ENCODE measurements around the gene SEM1. TPM values are rescaled to one million over a fixed set of nuclear protein-coding genes. Genes with fewer than 3 reads are reported as not detected.
"Not testable (repeated sequence)": the region's sequence is repeated elsewhere in the genome, so short reads cannot be mapped to it uniquely, and the experiment has no call there.

The SEM1 gene
- total RNA-seq, 1 donor from 2014 or later: 40.4 TPM

- no peak for DNase-seq (ENCODE audit: low spot score)
These were observed 44.9 kb downstream of the SEM1 start for GRCh38 chr7:96664793-96665192.

DNA sequence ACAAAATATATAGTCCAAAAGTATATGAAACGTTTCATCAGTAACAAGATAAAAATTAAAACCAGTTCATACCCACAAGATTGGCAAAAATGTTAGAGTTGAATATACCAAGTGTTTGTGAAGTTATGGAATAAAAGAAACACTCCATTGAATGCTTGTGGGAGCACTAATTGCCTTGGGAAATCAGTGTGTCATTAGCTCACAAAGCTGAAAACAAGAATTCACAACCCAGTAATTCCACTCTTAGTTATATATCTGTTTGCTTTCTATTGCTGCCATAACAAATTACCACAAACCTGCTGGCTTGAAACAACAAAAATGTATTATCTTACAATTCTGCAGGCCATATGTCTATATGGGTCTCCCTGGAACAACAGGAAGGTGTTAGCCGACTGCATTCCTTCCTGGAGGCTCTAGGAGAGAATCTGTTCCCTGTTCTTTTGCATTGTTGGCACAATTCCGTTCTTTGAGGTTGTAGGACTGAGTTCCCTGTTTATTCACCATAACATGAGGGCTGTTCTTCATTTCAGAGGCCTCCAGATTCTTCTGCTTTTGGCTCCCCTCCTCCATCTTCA, 45.7 kb downstream of the SEM1 start:
- DNase-seq (ENCODE audit: low spot score): no peak

GRCh38 chr7:96663457-96663856, 46.2 kb downstream of the SEM1 start:
- DNase-seq (ENCODE audit: low spot score): no peak

DNA sequence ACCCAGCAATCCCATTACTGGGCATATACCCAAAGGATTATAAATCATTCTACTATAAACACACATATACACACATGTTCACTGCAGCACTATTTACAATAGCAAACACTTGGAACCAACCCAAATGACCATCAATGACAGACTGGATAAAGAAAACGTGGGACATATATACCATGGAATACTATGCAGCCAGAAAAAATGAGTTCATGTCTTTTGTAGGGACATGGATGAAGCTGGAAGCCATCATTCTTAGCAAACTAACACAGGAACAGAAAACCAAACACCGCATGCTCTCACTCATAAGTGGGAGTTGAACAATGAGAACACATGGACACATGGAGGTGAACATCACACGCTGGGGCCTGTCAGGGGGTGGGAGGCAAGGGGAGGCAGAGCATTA, 47.5 kb downstream of the SEM1 start:
- DNase-seq (ENCODE audit: low spot score): not testable (repeated sequence)

- DNase-seq (ENCODE audit: low spot score): no peak
These were observed 51.6 kb downstream of the SEM1 start for GRCh38 chr7:96658022-96658412.

GRCh38 chr7:96657347-96658021, 52.2 kb downstream of the SEM1 start:
- DNase-seq (ENCODE audit: low spot score): no peak

GRCh38 chr7:96655956-96656355, 53.7 kb downstream of the SEM1 start:
- no peak for DNase-seq (ENCODE audit: low spot score)

DNA sequence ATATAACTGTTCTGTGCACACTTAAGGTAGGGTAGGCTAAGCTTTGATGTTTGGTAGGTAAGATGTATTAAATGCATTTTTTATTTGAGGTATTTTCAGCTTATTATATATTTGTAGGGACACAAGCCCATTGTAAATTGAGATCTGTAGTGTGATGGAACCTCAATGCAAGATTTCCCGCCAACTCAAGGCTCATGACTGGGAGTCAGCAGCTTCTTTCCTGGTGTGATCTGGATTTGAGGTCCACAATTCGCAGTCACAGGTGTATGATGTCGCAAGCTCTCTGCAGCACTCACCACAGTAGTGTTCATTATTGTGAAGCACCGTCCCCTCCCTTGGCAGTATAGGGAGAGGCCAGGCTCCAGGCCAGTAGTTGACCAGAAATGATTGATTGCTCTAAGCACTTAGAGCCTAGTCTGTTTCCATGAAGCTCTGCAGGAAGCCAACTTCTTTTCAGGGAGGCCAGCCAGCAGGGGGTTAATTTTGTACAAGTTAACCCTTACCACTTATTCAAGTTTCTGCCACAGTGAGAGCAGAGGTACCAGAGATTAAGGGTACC, 54.9 kb downstream of the SEM1 start:
- DNase-seq (ENCODE audit: low spot score): no peak

GRCh38 chr7:96649981-96650380, 59.7 kb downstream of the SEM1 start:
- no peak for DNase-seq (ENCODE audit: low spot score)

DNA sequence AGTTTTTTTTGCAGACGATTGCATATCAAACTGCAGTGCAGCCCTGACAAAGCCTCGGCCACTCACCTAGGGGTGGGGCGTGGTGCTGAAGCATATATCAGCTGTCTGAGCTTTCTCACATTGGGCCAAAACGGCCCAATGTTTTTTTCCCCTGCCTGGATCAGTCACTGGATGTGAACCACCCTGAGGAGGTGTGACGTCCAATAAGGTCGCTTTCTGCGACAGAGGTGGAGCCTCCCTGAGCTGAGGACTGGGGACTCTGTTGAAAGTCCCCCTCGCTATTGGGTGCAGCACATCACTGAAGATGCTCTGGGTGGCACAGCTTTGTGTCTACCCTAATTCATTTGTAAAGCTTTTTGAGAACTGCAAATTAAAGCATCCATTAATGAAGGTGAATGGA, 60.9 kb downstream of the SEM1 start:
- no peak for DNase-seq (ENCODE audit: low spot score)

DNA sequence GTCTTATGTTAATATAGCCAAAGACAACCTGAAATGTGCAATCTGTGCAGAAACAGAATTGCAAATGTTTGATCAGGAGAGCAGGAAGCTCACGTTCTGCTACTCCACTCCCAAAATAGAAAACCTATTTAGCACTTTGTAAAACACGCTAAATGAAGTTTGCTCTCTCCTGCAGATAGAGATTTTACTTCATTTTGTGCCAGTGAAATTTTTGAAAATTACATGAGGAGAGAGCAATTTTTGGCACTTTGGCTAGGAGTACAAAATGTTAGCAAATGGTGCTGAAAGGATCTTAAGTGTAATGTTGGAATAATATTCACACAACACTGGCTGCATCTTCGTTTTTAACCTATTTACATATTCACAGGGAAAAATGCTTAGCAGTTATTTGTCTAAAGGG, 61.9 kb downstream of the SEM1 start:
- no peak for DNase-seq (ENCODE audit: low spot score)

DNA sequence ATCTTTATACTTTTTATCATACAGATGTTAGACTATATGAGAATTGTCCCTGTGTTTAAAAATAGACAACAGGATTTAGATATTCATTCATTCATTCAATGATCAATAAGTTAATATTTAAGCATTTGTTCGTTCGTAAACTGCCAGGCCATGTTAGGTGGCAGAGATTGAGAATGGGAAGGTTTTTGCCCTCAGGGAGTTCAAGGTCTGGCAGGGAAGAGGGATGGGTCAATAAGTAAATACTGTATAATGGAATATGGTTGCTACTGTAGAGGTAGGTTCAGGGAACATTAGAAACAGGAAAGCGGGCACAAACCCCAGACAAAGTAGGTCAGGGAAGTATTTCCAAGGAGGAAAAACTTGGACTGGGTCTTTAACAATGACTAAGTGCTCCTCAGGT, 64.6 kb downstream of the SEM1 start:
- DNase-seq (ENCODE audit: low spot score): no peak

DNA sequence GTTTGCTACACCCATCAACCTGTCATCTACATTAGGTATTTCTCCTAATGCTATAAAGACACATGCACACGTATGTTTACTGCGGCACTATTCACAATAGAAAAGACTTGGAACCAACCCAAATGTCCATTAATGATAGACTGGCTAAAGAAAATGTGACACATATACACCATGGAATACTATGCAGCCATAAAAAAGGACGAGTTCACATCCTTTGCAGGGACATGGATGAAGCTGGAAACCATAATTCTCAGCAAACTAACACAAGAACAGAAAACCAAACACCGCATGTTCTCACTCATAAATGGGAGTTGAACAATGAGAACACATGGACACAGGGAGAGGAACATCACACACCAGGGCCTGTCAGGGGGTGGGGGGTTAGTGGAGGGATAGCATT, 66.2 kb downstream of the SEM1 start:
- not testable (repeated sequence) for DNase-seq (ENCODE audit: low spot score)

- DNase-seq (ENCODE audit: low spot score): no peak
These were observed 69.6 kb downstream of the SEM1 start for GRCh38 chr7:96640054-96640453.

Data from mesenteric fat pad (tissue), 1 donor.